HL-60 (cell line): ENCODE results near the gene TUBB4A.

Experiments
- DNase-seq, 2 experiments: peaks; one replicate each; pipeline ENCODE4 v3.0.0-alpha.2; 2010 to 2020; ENCODE audit warnings: low read depth in 1 of 2, low spot score in 1 of 2
- H3K27ac ChIP-seq: fragments of 250-450 bp; sonication (Bioruptor Pico); replicated peaks from 2 replicates; pipeline ENCODE4 v1.5.1; 2020; ENCODE audit warnings: mild to moderate bottlenecking, moderate library complexity
- H3K27me3 ChIP-seq: fragments of 250-450 bp; sonication (Bioruptor Pico); 2 replicates; pipeline ENCODE4 v1.5.1; 2021; ENCODE audit warnings: mild to moderate bottlenecking, moderate library complexity; ENCODE audit not compliant: insufficient read depth, poor library complexity, severe bottlenecking
- H3K4me3 ChIP-seq: replicated peaks from 2 replicates; pipeline ENCODE4 v1.5.1; 2011; ENCODE audit warnings: mild to moderate bottlenecking, control low read depth, low read length; ENCODE audit not compliant: insufficient read depth
- CTCF ChIP-seq: IDR thresholded peaks from one replicate; pipeline ENCODE4 v1.5.1; 2011; ENCODE audit warnings: low read length, control low read depth, inconsistent platforms; ENCODE audit not compliant: insufficient read depth
- GABPA ChIP-seq: IDR thresholded peaks from 2 replicates; pipeline ENCODE4 v1.6.1; 2012; ENCODE audit warnings: low read depth
- POLR2AphosphoS5 ChIP-seq: IDR thresholded peaks from 2 replicates; pipeline ENCODE4 v1.6.1; 2012; ENCODE audit warnings: low read depth
- REST ChIP-seq: IDR thresholded peaks from 2 replicates; pipeline ENCODE4 v1.6.1; 2012; ENCODE audit warnings: low read depth; ENCODE audit not compliant: insufficient replicate concordance
- SPI1 ChIP-seq: IDR thresholded peaks from 2 replicates; pipeline ENCODE4 v1.6.1; 2012; ENCODE audit warnings: low read depth, mild to moderate bottlenecking, borderline replicate concordance

TUBB4A gene

GRCh38 chr19:6514926-6515544 is 12.9 kb upstream of the TUBB4A start:
- no peak for TF ChIP-seq SPI1
- TF ChIP-seq REST, result no peak
- no peak for TF ChIP-seq GABPA
- TF ChIP-seq CTCF, result no peak
- TF ChIP-seq POLR2AphosphoS5, result no peak
- H3K4me3 ChIP-seq, result no peak overlapping the region
- H3K27ac ChIP-seq, result no peak overlapping the region
- H3K27me3 ChIP-seq, result no peaks in the 10 kb centered on the region
- DNase-seq, result no peak

GRCh38 chr19:6514089-6514488 is 12.0 kb upstream of the TUBB4A start:
- no peaks in the 10 kb centered on the region for H3K27me3 ChIP-seq
- H3K4me3 ChIP-seq, result no peak overlapping the region
- DNase-seq, result no peak
- no peak for TF ChIP-seq POLR2AphosphoS5
- no peak for TF ChIP-seq CTCF
- no peak for TF ChIP-seq GABPA
- H3K27ac ChIP-seq, result no peak overlapping the region

GRCh38 chr19:6510618-6511017 is 8.5 kb upstream of the TUBB4A start:
- no peak overlapping the region for H3K27ac ChIP-seq
- H3K27me3 ChIP-seq, result no peaks in the 10 kb centered on the region
- DNase-seq, result no peak
- TF ChIP-seq POLR2AphosphoS5 (no peak), SPI1 (no peak), GABPA (no peak), CTCF (no peak), REST (no peak)
- no peak overlapping the region for H3K4me3 ChIP-seq
